NCI-H774 (cell line): ENCODE measurements around the gene PLS3.

Experiments
- DNase-seq: peaks from one replicate; lab custom pipeline; 2025; lab: John Stamatoyannopoulos, UW

PLS3 gene

GRCh38 chrX:115571712-115572111 lies 10.7 kb downstream of the PLS3 start:
- DNase-seq: no peak

- no peak for DNase-seq
Observed at GRCh38 chrX:115573185-115573584, 12.2 kb downstream of the PLS3 start.

GRCh38 chrX:115576676-115577075 lies 15.7 kb downstream of the PLS3 start:
- DNase-seq: no peak

GRCh38 chrX:115579327-115579726 lies 18.4 kb downstream of the PLS3 start:
- DNase-seq: no peak

- no peak for DNase-seq
Observed at GRCh38 chrX:115579786-115580294, 18.9 kb downstream of the PLS3 start.

GRCh38 chrX:115581759-115582615 lies 21.0 kb downstream of the PLS3 start:
- DNase-seq: no peak

- DNase-seq: no peak
Observed at GRCh38 chrX:115582616-115583495, 21.9 kb downstream of the PLS3 start.

- DNase-seq: no peak
Observed at GRCh38 chrX:115583496-115584004, 22.6 kb downstream of the PLS3 start.

GRCh38 chrX:115584696-115585095 lies 23.7 kb downstream of the PLS3 start:
- no peak for DNase-seq

- no peak for DNase-seq
Observed at GRCh38 chrX:115588179-115588578, 27.2 kb downstream of the PLS3 start.

- no peak for DNase-seq
Observed at GRCh38 chrX:115589419-115589818, 28.4 kb downstream of the PLS3 start.

GRCh38 chrX:115591420-115591819 lies 30.4 kb downstream of the PLS3 start:
- no peak for DNase-seq

GRCh38 chrX:115591856-115592842 lies 31.2 kb downstream of the PLS3 start:
- DNase-seq: no peak

- DNase-seq: no peak
Observed at GRCh38 chrX:115592997-115593734, 32.2 kb downstream of the PLS3 start.

GRCh38 chrX:115595049-115595448 lies 34.1 kb downstream of the PLS3 start:
- DNase-seq: no peak

- no peak for DNase-seq
Observed at GRCh38 chrX:115598556-115598955, 37.6 kb downstream of the PLS3 start.

- no peak for DNase-seq
Observed at GRCh38 chrX:115602308-115602707, 41.3 kb downstream of the PLS3 start.

- DNase-seq: no peak
Observed at GRCh38 chrX:115602729-115603389, 41.9 kb downstream of the PLS3 start.

GRCh38 chrX:115603534-115604074 lies 42.6 kb downstream of the PLS3 start:
- no peak for DNase-seq

GRCh38 chrX:115606861-115607260 lies 45.9 kb downstream of the PLS3 start:
- DNase-seq: no peak
